ENCODE results near the gene GABRP. TPM values are rescaled to one million over a fixed set of nuclear protein-coding genes. Genes with fewer than 3 reads are reported as not detected.

The GABRP gene
- 1.4 TPM for polyA plus RNA-seq (2013, experiment 1 of 2)
- 1.2 TPM for polyA plus RNA-seq (2013, experiment 2 of 2)

- DNase-seq, result no peak
- H2BK120ac ChIP-seq (ENCODE audit: low read depth, low read length), result no peak within 1 kb of the TSS
- H3K4me3 ChIP-seq (ENCODE audit: low read length), result no peak within 1 kb of the TSS
- no peak within 1 kb of the TSS for H3K4ac ChIP-seq (ENCODE audit: low read depth, low read length)
- WGBS (ENCODE audit: extremely low coverage, insufficient coverage, low lambda C conversion rate), result no CpG with 5 or more reads among the region's 14 CpGs
- H4K5ac ChIP-seq (ENCODE audit: low read length), result no peak within 1 kb of the TSS
- H3K79me2 ChIP-seq (ENCODE audit: control insufficient read depth, insufficient read depth, low read length), result no peaks in the 10 kb centered on the region
- no peak within 1 kb of the TSS for H3K9ac ChIP-seq (ENCODE audit: low read length)
- no peak within 1 kb of the TSS for H4K8ac ChIP-seq (ENCODE audit: low read depth, low read length)
- H3K27ac ChIP-seq (ENCODE audit: low read depth, low read length), result no peak within 1 kb of the TSS
- no peaks in the 10 kb centered on the region for H3K27me3 ChIP-seq (ENCODE audit: insufficient read depth, low read length, poor library complexity)
- H2BK5ac ChIP-seq (ENCODE audit: low read length), result no peak within 1 kb of the TSS
- H3K4me1 ChIP-seq (ENCODE audit: control insufficient read depth, low read depth, low read length), result no peaks in the 10 kb centered on the region
- no peak within 1 kb of the TSS for H2BK15ac ChIP-seq (replicated peaks; ENCODE audit: low read depth)
- peak within 1 kb of the TSS; percentile 42 for H3K56ac ChIP-seq (ENCODE audit: low read length)
- H3K36me3 ChIP-seq (ENCODE audit: control insufficient read depth, insufficient read depth, low read length), result no peaks in the 10 kb centered on the region
- H3K18ac ChIP-seq (ENCODE audit: low read length), result no peak within 1 kb of the TSS
- no peak within 1 kb of the TSS for H2AK5ac ChIP-seq (ENCODE audit: low read length)
- no peaks in the 10 kb centered on the region for H3K79me1 ChIP-seq (ENCODE audit: low read length)
- no peak within 1 kb of the TSS for H3K4me2 ChIP-seq (ENCODE audit: low read length)
- no peak within 1 kb of the TSS for H3K23ac ChIP-seq (ENCODE audit: low read length)
Observed at GRCh38 chr5:170783498-170784247, at the start of gene GABRP. GABRP (plus strand) TSS chr5:170783725; CDS start chr5:170788616, 4,891 bp downstream.

DNA sequence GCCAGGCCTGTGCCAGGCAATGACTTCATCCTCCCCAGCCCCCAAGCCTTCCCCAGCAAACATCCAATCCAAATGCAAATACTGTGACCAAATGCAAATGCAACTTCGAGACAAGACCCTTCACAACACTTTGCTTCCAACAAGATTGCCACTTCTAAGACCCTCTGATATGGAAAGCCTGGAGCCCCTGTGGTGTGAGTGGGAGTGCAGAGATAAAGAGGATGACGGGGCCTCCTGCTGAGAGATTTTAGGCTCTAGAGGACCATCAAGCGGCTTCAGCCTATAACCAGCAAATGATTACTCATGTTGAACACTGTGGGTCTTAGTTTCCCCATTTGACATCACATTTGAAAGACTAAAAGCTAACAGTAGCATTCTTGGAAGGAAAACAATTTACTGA lies 46.6 kb upstream of the GABRP start:
- no peak overlapping the region for H2BK5ac ChIP-seq (ENCODE audit: low read length)
- no peak overlapping the region for H3K4me2 ChIP-seq (ENCODE audit: low read length)
- peaks cover 11% of the 10 kb centered on the region for H3K4me1 ChIP-seq (ENCODE audit: control insufficient read depth, low read depth, low read length)
- H2BK15ac ChIP-seq (replicated peaks; ENCODE audit: low read depth), result no peak overlapping the region
- no CpG with 5 or more reads among the region's 3 CpGs for WGBS (ENCODE audit: extremely low coverage, insufficient coverage, low lambda C conversion rate)
- H3K4ac ChIP-seq (ENCODE audit: low read depth, low read length), result no peak overlapping the region
- H3K18ac ChIP-seq (ENCODE audit: low read length), result no peak overlapping the region
- no peaks in the 10 kb centered on the region for H3K79me2 ChIP-seq (ENCODE audit: control insufficient read depth, insufficient read depth, low read length)
- H3K56ac ChIP-seq (ENCODE audit: low read length), result no peak overlapping the region
- no peak overlapping the region for H4K8ac ChIP-seq (ENCODE audit: low read depth, low read length)
- H3K36me3 ChIP-seq (ENCODE audit: control insufficient read depth, insufficient read depth, low read length), result no peaks in the 10 kb centered on the region
- no peak overlapping the region for H2AK5ac ChIP-seq (ENCODE audit: low read length)
- DNase-seq, result peak; percentile 66
- H3K27ac ChIP-seq (ENCODE audit: low read depth, low read length), result no peak overlapping the region
- no peak overlapping the region for H3K23ac ChIP-seq (ENCODE audit: low read length)
- no peak overlapping the region for H4K5ac ChIP-seq (ENCODE audit: low read length)
- H3K9ac ChIP-seq (ENCODE audit: low read length), result no peak overlapping the region
- H3K27me3 ChIP-seq (ENCODE audit: insufficient read depth, low read length, poor library complexity), result no peaks in the 10 kb centered on the region
- H3K4me3 ChIP-seq (ENCODE audit: low read length), result no peak overlapping the region
- no peak overlapping the region for H2BK120ac ChIP-seq (ENCODE audit: low read depth, low read length)
- no peaks in the 10 kb centered on the region for H3K79me1 ChIP-seq (ENCODE audit: low read length)

GRCh38 chr5:170737591-170737990 lies 45.9 kb upstream of the GABRP start:
- H3K56ac ChIP-seq (ENCODE audit: low read length), result no peak overlapping the region
- DNase-seq, result no peak
- no peaks in the 10 kb centered on the region for H3K27me3 ChIP-seq (ENCODE audit: insufficient read depth, low read length, poor library complexity)
- no peak overlapping the region for H3K18ac ChIP-seq (ENCODE audit: low read length)
- H3K9ac ChIP-seq (ENCODE audit: low read length), result no peak overlapping the region
- H3K36me3 ChIP-seq (ENCODE audit: control insufficient read depth, insufficient read depth, low read length), result no peaks in the 10 kb centered on the region
- H3K27ac ChIP-seq (ENCODE audit: low read depth, low read length), result no peak overlapping the region
- no peaks in the 10 kb centered on the region for H3K79me1 ChIP-seq (ENCODE audit: low read length)
- H3K4me1 ChIP-seq (ENCODE audit: control insufficient read depth, low read depth, low read length), result peaks cover 11% of the 10 kb centered on the region
- no peak overlapping the region for H2BK15ac ChIP-seq (replicated peaks; ENCODE audit: low read depth)
- WGBS (ENCODE audit: extremely low coverage, insufficient coverage, low lambda C conversion rate), result no CpG with 5 or more reads among the region's 1 CpG
- no peak overlapping the region for H4K8ac ChIP-seq (ENCODE audit: low read depth, low read length)
- H3K79me2 ChIP-seq (ENCODE audit: control insufficient read depth, insufficient read depth, low read length), result no peaks in the 10 kb centered on the region
- no peak overlapping the region for H2AK5ac ChIP-seq (ENCODE audit: low read length)
- no peak overlapping the region for H3K4me3 ChIP-seq (ENCODE audit: low read length)
- H2BK120ac ChIP-seq (ENCODE audit: low read depth, low read length), result no peak overlapping the region
- no peak overlapping the region for H4K5ac ChIP-seq (ENCODE audit: low read length)
- no peak overlapping the region for H3K4me2 ChIP-seq (ENCODE audit: low read length)
- H3K4ac ChIP-seq (ENCODE audit: low read depth, low read length), result no peak overlapping the region
- no peak overlapping the region for H3K23ac ChIP-seq (ENCODE audit: low read length)
- H2BK5ac ChIP-seq (ENCODE audit: low read length), result no peak overlapping the region

GRCh38 chr5:170738840-170739239 lies 44.7 kb upstream of the GABRP start:
- H3K4me1 ChIP-seq (ENCODE audit: control insufficient read depth, low read depth, low read length), result peaks cover 12% of the 10 kb centered on the region
- H3K4me2 ChIP-seq (ENCODE audit: low read length), result no peak overlapping the region
- H3K23ac ChIP-seq (ENCODE audit: low read length), result no peak overlapping the region
- H3K4ac ChIP-seq (ENCODE audit: low read depth, low read length), result no peak overlapping the region
- WGBS (ENCODE audit: extremely low coverage, insufficient coverage, low lambda C conversion rate), result no CpG with 5 or more reads among the region's 3 CpGs
- no peaks in the 10 kb centered on the region for H3K27me3 ChIP-seq (ENCODE audit: insufficient read depth, low read length, poor library complexity)
- H2BK5ac ChIP-seq (ENCODE audit: low read length), result no peak overlapping the region
- no peak overlapping the region for H2BK120ac ChIP-seq (ENCODE audit: low read depth, low read length)
- no peak overlapping the region for H2BK15ac ChIP-seq (replicated peaks; ENCODE audit: low read depth)
- H3K18ac ChIP-seq (ENCODE audit: low read length), result no peak overlapping the region
- H3K9ac ChIP-seq (ENCODE audit: low read length), result no peak overlapping the region
- H2AK5ac ChIP-seq (ENCODE audit: low read length), result no peak overlapping the region
- no peaks in the 10 kb centered on the region for H3K79me2 ChIP-seq (ENCODE audit: control insufficient read depth, insufficient read depth, low read length)
- no peak overlapping the region for H3K4me3 ChIP-seq (ENCODE audit: low read length)
- H3K27ac ChIP-seq (ENCODE audit: low read depth, low read length), result no peak overlapping the region
- H3K56ac ChIP-seq (ENCODE audit: low read length), result peak overlapping the region; percentile 17
- H4K8ac ChIP-seq (ENCODE audit: low read depth, low read length), result no peak overlapping the region
- peak; percentile 56 for DNase-seq
- H3K79me1 ChIP-seq (ENCODE audit: low read length), result no peaks in the 10 kb centered on the region
- H3K36me3 ChIP-seq (ENCODE audit: control insufficient read depth, insufficient read depth, low read length), result no peaks in the 10 kb centered on the region
- H4K5ac ChIP-seq (ENCODE audit: low read length), result no peak overlapping the region

- no peak overlapping the region for H2BK5ac ChIP-seq (ENCODE audit: low read length)
- peaks cover 13% of the 10 kb centered on the region for H3K4me1 ChIP-seq (ENCODE audit: control insufficient read depth, low read depth, low read length)
- no peaks in the 10 kb centered on the region for H3K79me1 ChIP-seq (ENCODE audit: low read length)
- H3K79me2 ChIP-seq (ENCODE audit: control insufficient read depth, insufficient read depth, low read length), result no peaks in the 10 kb centered on the region
- no peaks in the 10 kb centered on the region for H3K36me3 ChIP-seq (ENCODE audit: control insufficient read depth, insufficient read depth, low read length)
- no peak overlapping the region for H3K56ac ChIP-seq (ENCODE audit: low read length)
- H3K27ac ChIP-seq (ENCODE audit: low read depth, low read length), result no peak overlapping the region
- no peak overlapping the region for H2BK15ac ChIP-seq (replicated peaks; ENCODE audit: low read depth)
- H4K5ac ChIP-seq (ENCODE audit: low read length), result no peak overlapping the region
- DNase-seq, result no peak
- H2AK5ac ChIP-seq (ENCODE audit: low read length), result no peak overlapping the region
- no peak overlapping the region for H3K4me3 ChIP-seq (ENCODE audit: low read length)
- WGBS (ENCODE audit: extremely low coverage, insufficient coverage, low lambda C conversion rate), result no CpG with 5 or more reads among the region's 4 CpGs
- no peak overlapping the region for H3K4me2 ChIP-seq (ENCODE audit: low read length)
- no peak overlapping the region for H3K4ac ChIP-seq (ENCODE audit: low read depth, low read length)
- no peak overlapping the region for H2BK120ac ChIP-seq (ENCODE audit: low read depth, low read length)
- no peak overlapping the region for H4K8ac ChIP-seq (ENCODE audit: low read depth, low read length)
- H3K23ac ChIP-seq (ENCODE audit: low read length), result no peak overlapping the region
- no peak overlapping the region for H3K18ac ChIP-seq (ENCODE audit: low read length)
- no peak overlapping the region for H3K9ac ChIP-seq (ENCODE audit: low read length)
- H3K27me3 ChIP-seq (ENCODE audit: insufficient read depth, low read length, poor library complexity), result no peaks in the 10 kb centered on the region
Observed at GRCh38 chr5:170739446-170739845, 44.1 kb upstream of the GABRP start.

Measured in mesendoderm (in vitro differentiated cells).